ENCODE measurements around the gene PTDSS2. TPM values are rescaled to one million over a fixed set of nuclear protein-coding genes. Genes with fewer than 3 reads are reported as not detected.

PTDSS2 gene
- total and polyA plus RNA-seq, 2 of the 13 experiments (the other 11 are each of a cell fraction or from before 2014, with no cell fraction given), result 21.7 to 26.4 TPM

- TF ChIP-seq ZNF34 (CRISPR knock-in tag; IDR thresholded peaks at IDR 0.05; ENCODE audit: borderline replicate concordance) (no peak), ZNF747 (CRISPR knock-in tag; IDR thresholded peaks at IDR 0.05; ENCODE audit: borderline replicate concordance) (0 out of 2 replicates have a peak, but pooled peaks have one; percentile 54), AHDC1 (CRISPR knock-in tag; IDR thresholded peaks at IDR 0.05; ENCODE audit: borderline replicate concordance) (no peak), ZFAT (CRISPR knock-in tag; conservative IDR thresholded peaks at IDR 0.05) (no peak), SYNCRIP (IDR thresholded peaks at IDR 0.05; ENCODE audit: insufficient read depth, low read depth, low read length) (no peak), ZNF7 (CRISPR knock-in tag; IDR thresholded peaks at IDR 0.05) (no peak)
- TF ChIP-seq, protein P1, sequence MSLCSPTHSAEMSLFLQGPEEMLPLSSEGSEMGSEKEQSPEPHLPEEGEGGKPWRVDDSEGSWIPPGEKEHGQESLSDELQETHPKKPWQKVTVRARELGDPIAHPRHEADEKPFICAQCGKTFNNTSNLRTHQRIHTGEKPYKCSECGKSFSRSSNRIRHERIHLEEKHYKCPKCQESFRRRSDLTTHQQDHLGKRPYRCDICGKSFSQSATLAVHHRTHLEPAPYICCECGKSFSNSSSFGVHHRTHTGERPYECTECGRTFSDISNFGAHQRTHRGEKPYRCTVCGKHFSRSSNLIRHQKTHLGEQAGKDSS (CRISPR knock-in tag; IDR thresholded peaks at IDR 0.05; ENCODE audit: borderline replicate concordance, low read depth), result 0 out of 2 replicates have a peak, but pooled peaks have one; percentile 6
- TF ChIP-seq, protein P2, sequence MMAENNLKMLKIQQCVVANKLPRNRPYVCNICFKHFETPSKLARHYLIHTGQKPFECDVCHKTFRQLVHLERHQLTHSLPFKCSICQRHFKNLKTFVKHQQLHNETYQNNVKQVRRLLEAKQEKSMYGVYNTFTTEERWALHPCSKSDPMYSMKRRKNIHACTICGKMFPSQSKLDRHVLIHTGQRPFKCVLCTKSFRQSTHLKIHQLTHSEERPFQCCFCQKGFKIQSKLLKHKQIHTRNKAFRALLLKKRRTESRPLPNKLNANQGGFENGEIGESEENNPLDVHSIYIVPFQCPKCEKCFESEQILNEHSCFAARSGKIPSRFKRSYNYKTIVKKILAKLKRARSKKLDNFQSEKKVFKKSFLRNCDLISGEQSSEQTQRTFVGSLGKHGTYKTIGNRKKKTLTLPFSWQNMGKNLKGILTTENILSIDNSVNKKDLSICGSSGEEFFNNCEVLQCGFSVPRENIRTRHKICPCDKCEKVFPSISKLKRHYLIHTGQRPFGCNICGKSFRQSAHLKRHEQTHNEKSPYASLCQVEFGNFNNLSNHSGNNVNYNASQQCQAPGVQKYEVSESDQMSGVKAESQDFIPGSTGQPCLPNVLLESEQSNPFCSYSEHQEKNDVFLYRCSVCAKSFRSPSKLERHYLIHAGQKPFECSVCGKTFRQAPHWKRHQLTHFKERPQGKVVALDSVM (CRISPR knock-in tag; IDR thresholded peaks at IDR 0.05), result no peak
- TF ChIP-seq, protein P3, sequence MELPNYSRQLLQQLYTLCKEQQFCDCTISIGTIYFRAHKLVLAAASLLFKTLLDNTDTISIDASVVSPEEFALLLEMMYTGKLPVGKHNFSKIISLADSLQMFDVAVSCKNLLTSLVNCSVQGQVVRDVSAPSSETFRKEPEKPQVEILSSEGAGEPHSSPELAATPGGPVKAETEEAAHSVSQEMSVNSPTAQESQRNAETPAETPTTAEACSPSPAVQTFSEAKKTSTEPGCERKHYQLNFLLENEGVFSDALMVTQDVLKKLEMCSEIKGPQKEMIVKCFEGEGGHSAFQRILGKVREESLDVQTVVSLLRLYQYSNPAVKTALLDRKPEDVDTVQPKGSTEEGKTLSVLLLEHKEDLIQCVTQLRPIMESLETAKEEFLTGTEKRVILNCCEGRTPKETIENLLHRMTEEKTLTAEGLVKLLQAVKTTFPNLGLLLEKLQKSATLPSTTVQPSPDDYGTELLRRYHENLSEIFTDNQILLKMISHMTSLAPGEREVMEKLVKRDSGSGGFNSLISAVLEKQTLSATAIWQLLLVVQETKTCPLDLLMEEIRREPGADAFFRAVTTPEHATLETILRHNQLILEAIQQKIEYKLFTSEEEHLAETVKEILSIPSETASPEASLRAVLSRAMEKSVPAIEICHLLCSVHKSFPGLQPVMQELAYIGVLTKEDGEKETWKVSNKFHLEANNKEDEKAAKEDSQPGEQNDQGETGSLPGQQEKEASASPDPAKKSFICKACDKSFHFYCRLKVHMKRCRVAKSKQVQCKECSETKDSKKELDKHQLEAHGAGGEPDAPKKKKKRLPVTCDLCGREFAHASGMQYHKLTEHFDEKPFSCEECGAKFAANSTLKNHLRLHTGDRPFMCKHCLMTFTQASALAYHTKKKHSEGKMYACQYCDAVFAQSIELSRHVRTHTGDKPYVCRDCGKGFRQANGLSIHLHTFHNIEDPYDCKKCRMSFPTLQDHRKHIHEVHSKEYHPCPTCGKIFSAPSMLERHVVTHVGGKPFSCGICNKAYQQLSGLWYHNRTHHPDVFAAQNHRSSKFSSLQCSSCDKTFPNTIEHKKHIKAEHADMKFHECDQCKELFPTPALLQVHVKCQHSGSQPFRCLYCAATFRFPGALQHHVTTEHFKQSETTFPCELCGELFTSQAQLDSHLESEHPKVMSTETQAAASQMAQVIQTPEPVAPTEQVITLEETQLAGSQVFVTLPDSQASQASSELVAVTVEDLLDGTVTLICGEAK (IDR thresholded peaks at IDR 0.05), result no peak
- TF ChIP-seq, protein P3 (CRISPR knock-in tag; IDR thresholded peaks at IDR 0.05), result no peak
These were observed 87.0 kb downstream of the PTDSS2 start, which contains the start of gene LRRC56 (continued) for GRCh38 chr11:536841-537621.
